Activated naive CD4-positive, alpha-beta T cell treated with anti-CD3 and anti-CD28 coated beads for 36 hours (primary cell): Measurements from ENCODE around the gene APOBEC3B. TPM values are rescaled to one million over a fixed set of nuclear protein-coding genes. Genes with fewer than 3 reads are reported as not detected.

Experiments
- CTCF ChIA-PET: fragments of 350-600 bp; sonication (Branson Sonifier 250); formaldehyde crosslinking; loops from one replicate; lab custom pipeline; 2021; ENCODE audit warnings: antibody characterized with exemption; lab: Charles Lee
- DNase-seq: peaks from one replicate; pipeline ENCODE4 v3.0.0-alpha.2; 2020
- H3K27ac Mint-ChIP-seq: one replicate; pipeline ENCODE4 v1.8.0; 2021; ENCODE audit warnings: mild to moderate bottlenecking, mixed read lengths
- H3K27me3 Mint-ChIP-seq: one replicate; pipeline ENCODE4 v1.8.0; 2021; ENCODE audit warnings: low read depth, mixed read lengths
- H3K36me3 Mint-ChIP-seq: one replicate; pipeline ENCODE4 v1.8.0; 2021; ENCODE audit warnings: low read depth, mixed read lengths
- H3K4me1 Mint-ChIP-seq: one replicate; pipeline ENCODE4 v1.8.0; 2021; ENCODE audit warnings: low read depth, mixed read lengths
- H3K4me3 Mint-ChIP-seq: one replicate; pipeline ENCODE4 v1.8.0; 2021; ENCODE audit warnings: mild to moderate bottlenecking, moderate library complexity, mixed read lengths
- H3K9me3 Mint-ChIP-seq: one replicate; pipeline ENCODE4 v1.8.0; 2021; ENCODE audit warnings: mixed read lengths
- intact Hi-C: fragments of 100-400 bp; cut with micrococcal nuclease; formaldehyde crosslinking; loops from one replicate; pipeline ENCODE4 v1.15.1; 2023
- total RNA-seq, 2 experiments: library from RNA; stranded (reverse); gene quantifications; one replicate each; pipeline ENCODE4 v1.2.3, GENCODE V29; 2021

The APOBEC3B gene
- total RNA-seq, 2 experiments from 2014 or later, result 5.5 to 6.0 TPM

- intact Hi-C loops, result no loop called here
- H3K36me3 Mint-ChIP-seq, result no peaks in the 10 kb centered on the region
- H3K27me3 Mint-ChIP-seq, result no peaks in the 10 kb centered on the region
- H3K27ac Mint-ChIP-seq, result no peak overlapping the region
- peaks cover 2% of the 10 kb centered on the region for H3K4me1 Mint-ChIP-seq
- CTCF ChIA-PET, result no interaction called here
- DNase-seq, result no peak
- H3K9me3 Mint-ChIP-seq, result no peaks in the 10 kb centered on the region
- no peak overlapping the region for H3K4me3 Mint-ChIP-seq
Observed at GRCh38 chr22:38963872-38964271, 18.3 kb upstream of the APOBEC3B start.

GRCh38 chr22:38964306-38964705, 17.8 kb upstream of the APOBEC3B start:
- Mint-ChIP-seq H3K27ac (no peak overlapping the region), H3K9me3 (no peaks in the 10 kb centered on the region), H3K4me3 (no peak overlapping the region), H3K4me1 (peaks cover 2% of the 10 kb centered on the region), H3K36me3 (no peaks in the 10 kb centered on the region), H3K27me3 (no peaks in the 10 kb centered on the region)
- no peak for DNase-seq
- CTCF ChIA-PET, result no interaction called here
- intact Hi-C loops, result no loop called here

GRCh38 chr22:38964989-38965388, 17.2 kb upstream of the APOBEC3B start:
- no peak for DNase-seq
- Mint-ChIP-seq H3K36me3 (no peaks in the 10 kb centered on the region), H3K27me3 (no peaks in the 10 kb centered on the region), H3K9me3 (no peaks in the 10 kb centered on the region), H3K4me3 (no peak overlapping the region), H3K27ac (no peak overlapping the region), H3K4me1 (no peaks in the 10 kb centered on the region)
- CTCF ChIA-PET, result no interaction called here
- intact Hi-C loops, result no loop called here

- Mint-ChIP-seq H3K4me3 (no peak overlapping the region), H3K9me3 (no peaks in the 10 kb centered on the region), H3K36me3 (no peaks in the 10 kb centered on the region), H3K4me1 (no peaks in the 10 kb centered on the region), H3K27ac (no peak overlapping the region), H3K27me3 (peaks cover 2% of the 10 kb centered on the region)
- CTCF ChIA-PET, result interaction anchor here (2.1 kb wide), 1 partner anchor 95 kb away, joined by 8 read pairs; no protein-coding TSS in a partner anchor
- no peak for DNase-seq
- intact Hi-C loops, result no loop called here
Observed at GRCh38 chr22:38965614-38966379, 16.4 kb upstream of the APOBEC3B start.

GRCh38 chr22:38966380-38966702, 15.8 kb upstream of the APOBEC3B start:
- intact Hi-C loops, result no loop called here
- no peak overlapping the region for H3K27ac Mint-ChIP-seq
- no peaks in the 10 kb centered on the region for H3K4me1 Mint-ChIP-seq
- H3K4me3 Mint-ChIP-seq, result no peak overlapping the region
- H3K27me3 Mint-ChIP-seq, result peaks cover 2% of the 10 kb centered on the region
- no peaks in the 10 kb centered on the region for H3K9me3 Mint-ChIP-seq
- H3K36me3 Mint-ChIP-seq, result no peaks in the 10 kb centered on the region
- no peak for DNase-seq
- CTCF ChIA-PET, result interaction anchor here (2.1 kb wide), 1 partner anchor 96 kb away, joined by 8 read pairs; no protein-coding TSS in a partner anchor

GRCh38 chr22:38966942-38967341, 15.2 kb upstream of the APOBEC3B start:
- no peak overlapping the region for H3K27ac Mint-ChIP-seq
- no peaks in the 10 kb centered on the region for H3K9me3 Mint-ChIP-seq
- peaks cover 2% of the 10 kb centered on the region for H3K27me3 Mint-ChIP-seq
- DNase-seq, result no peak
- H3K36me3 Mint-ChIP-seq, result no peaks in the 10 kb centered on the region
- CTCF ChIA-PET, result interaction anchor here (2.1 kb wide), 1 partner anchor 96 kb away, joined by 8 read pairs; no protein-coding TSS in a partner anchor
- H3K4me1 Mint-ChIP-seq, result no peaks in the 10 kb centered on the region
- no peak overlapping the region for H3K4me3 Mint-ChIP-seq
- intact Hi-C loops, result no loop called here

- intact Hi-C loops, result no loop called here
- Mint-ChIP-seq H3K27me3 (peaks cover 2% of the 10 kb centered on the region), H3K9me3 (no peaks in the 10 kb centered on the region), H3K27ac (no peak overlapping the region), H3K4me3 (no peak overlapping the region), H3K36me3 (no peaks in the 10 kb centered on the region), H3K4me1 (no peaks in the 10 kb centered on the region)
- DNase-seq, result no peak
- CTCF ChIA-PET, result interaction anchor here (1.4 to 2.1 kb wide), 2 partner anchors 97 to 98 kb away, joined by 5 to 8 read pairs; no protein-coding TSS in a partner anchor
Observed at GRCh38 chr22:38967451-38968450, 14.4 kb upstream of the APOBEC3B start.

GRCh38 chr22:38968801-38969200, 13.3 kb upstream of the APOBEC3B start:
- peaks cover 1% of the 10 kb centered on the region for H3K4me1 Mint-ChIP-seq
- CTCF ChIA-PET, result interaction anchor here (0.6 to 1.4 kb wide), 3 partner anchors 38 to 188 kb away, joined by 3 to 5 read pairs (median 3); no protein-coding TSS in a partner anchor
- no peak overlapping the region for H3K27ac Mint-ChIP-seq
- no peaks in the 10 kb centered on the region for H3K9me3 Mint-ChIP-seq
- H3K27me3 Mint-ChIP-seq, result peaks cover 2% of the 10 kb centered on the region
- no peaks in the 10 kb centered on the region for H3K36me3 Mint-ChIP-seq
- DNase-seq, result no peak
- no peak overlapping the region for H3K4me3 Mint-ChIP-seq
- intact Hi-C loops, result no loop called here

- DNase-seq, result no peak
Observed at GRCh38 chr22:38970551-38970950, 11.6 kb upstream of the APOBEC3B start.

GRCh38 chr22:38971202-38971601, 10.9 kb upstream of the APOBEC3B start:
- no peak for DNase-seq
- H3K9me3 Mint-ChIP-seq, result no peaks in the 10 kb centered on the region
- intact Hi-C loops, result no loop called here
- H3K27ac Mint-ChIP-seq, result no peak overlapping the region
- CTCF ChIA-PET, result interaction anchor here (0.6 to 7.3 kb wide), 3 partner anchors 10 to 101 kb away, joined by 3 to 64 read pairs (median 3); no protein-coding TSS in a partner anchor
- no peaks in the 10 kb centered on the region for H3K36me3 Mint-ChIP-seq
- peaks cover 1% of the 10 kb centered on the region for H3K4me1 Mint-ChIP-seq
- H3K27me3 Mint-ChIP-seq, result peaks cover 2% of the 10 kb centered on the region
- no peak overlapping the region for H3K4me3 Mint-ChIP-seq

More at GRCh38 chr22:38970551-38970950, 11.6 kb upstream of the APOBEC3B start:
- Mint-ChIP-seq H3K4me1 (peaks cover 1% of the 10 kb centered on the region), H3K36me3 (no peaks in the 10 kb centered on the region), H3K4me3 (no peak overlapping the region), H3K27ac (no peak overlapping the region), H3K9me3 (no peaks in the 10 kb centered on the region), H3K27me3 (peaks cover 2% of the 10 kb centered on the region)
- CTCF ChIA-PET, result interaction anchor here (0.6 to 7.3 kb wide), 3 partner anchors 11 to 101 kb away, joined by 3 to 64 read pairs (median 3); no protein-coding TSS in a partner anchor
- intact Hi-C loops, result no loop called here

GRCh38 chr22:38971791-38972190, 10.4 kb upstream of the APOBEC3B start:
- H3K27ac Mint-ChIP-seq, result no peak overlapping the region
- no peak overlapping the region for H3K4me3 Mint-ChIP-seq
- DNase-seq, result no peak
- H3K9me3 Mint-ChIP-seq, result no peaks in the 10 kb centered on the region
- H3K4me1 Mint-ChIP-seq, result peaks cover 1% of the 10 kb centered on the region
- CTCF ChIA-PET, result interaction anchor here (7.3 kb wide), 1 partner anchor 32 kb away, joined by 64 read pairs; no protein-coding TSS in a partner anchor
- intact Hi-C loops, result no loop called here
- H3K36me3 Mint-ChIP-seq, result no peaks in the 10 kb centered on the region
- H3K27me3 Mint-ChIP-seq, result peaks cover 2% of the 10 kb centered on the region

GRCh38 chr22:38972558-38972957, 9.6 kb upstream of the APOBEC3B start:
- H3K4me3 Mint-ChIP-seq, result no peak overlapping the region
- intact Hi-C loops, result no loop called here
- H3K36me3 Mint-ChIP-seq, result no peaks in the 10 kb centered on the region
- H3K4me1 Mint-ChIP-seq, result peaks cover 4% of the 10 kb centered on the region
- H3K27ac Mint-ChIP-seq, result no peak overlapping the region
- peaks cover 2% of the 10 kb centered on the region for H3K27me3 Mint-ChIP-seq
- DNase-seq, result no peak
- CTCF ChIA-PET, result interaction anchor here (1.2 to 7.3 kb wide), 5 partner anchors 10 to 31 kb away, joined by 3 to 64 read pairs (median 4); partner anchors contain the start of gene APOBEC3B
- H3K9me3 Mint-ChIP-seq, result peaks cover 2% of the 10 kb centered on the region
